HCT116 (cell line): ENCODE results near the gene CTNNA1. TPM values are rescaled to one million over a fixed set of nuclear protein-coding genes. Genes with fewer than 3 reads are reported as not detected.

Experiments used
- ATAC-seq: fragments of 200-7000 bp; cut with Tn5 transposase; 2 replicates; pipeline ENCODE4 v1.9.1; 2020; ENCODE audit warnings: mild to moderate bottlenecking, moderate library complexity
- BruUV-seq: library from RNA; stranded (reverse); fragments of 400-500 nt; replicated peaks from 2 replicates; lab custom pipeline; 2021; lab: Mats Ljungman, UMichigan
- CTCF ChIA-PET: fragments of 300-600 bp; sonication (Branson Sonifier 250); formaldehyde crosslinking; loops from one replicate; lab custom pipeline; 2021; ENCODE audit warnings: antibody characterized with exemption; lab: Charles Lee
- POLR2A ChIA-PET: fragments of 300-600, 350-600 bp; sonication (Branson Sonifier 250); formaldehyde crosslinking; loops from one replicate; lab custom pipeline; 2021; ENCODE audit warnings: antibody characterized with exemption; lab: Charles Lee
- RAD21 ChIA-PET, 2 experiments: fragments of 300-600 bp; sonication (Branson Sonifier 250); formaldehyde crosslinking; loops; one replicate each; lab custom pipeline; 2023; ENCODE audit warnings: low total read pairs in 2 of 2; ENCODE audit not compliant: uncharacterized antibody in 2 of 2, unreplicated experiment in 2 of 2, low non-redundant PET in 1 of 2; lab: Charles Lee
- DNase-seq: peaks from one replicate; pipeline ENCODE4 v3.0.0-alpha.2; 2010; ENCODE audit warnings: low read depth, low spot score
- H2AFZ ChIP-seq: fragments of 200-600 bp; shearing (Covaris generic), sonication (generic); 2 replicates; pipeline ENCODE4 v1.6.1; 2017; ENCODE audit warnings: low read depth, mixed run types, mixed read lengths, antibody characterized with exemption, low read length; ENCODE audit not compliant: poor library complexity, severe bottlenecking
- H3K27ac ChIP-seq: 2 replicates; pipeline ENCODE4 v1.5.1; 2012; ENCODE audit warnings: low read depth, low read length
- H3K27me3 ChIP-seq: fragments of 200-600 bp; sonication (generic); 2 replicates; pipeline ENCODE4 v1.6.1; 2016; ENCODE audit warnings: mixed run types, low read length, mixed read lengths; ENCODE audit not compliant: insufficient read depth
- H3K36me3 ChIP-seq, 2 experiments: fragments of 200-500 bp in 1 of 2; fragments of 200-600 bp in 1 of 2; sonication (Bioruptor generic) in 1 of 2; sonication (generic) in 1 of 2; 2 replicates each; pipeline versions ENCODE4 v1.5.1 to v1.6.1; 2014 to 2016; ENCODE audit warnings: low read length in 2 of 2, inconsistent platforms in 1 of 2, mixed read lengths in 1 of 2, mixed run types in 1 of 2; ENCODE audit not compliant: insufficient read depth in 2 of 2, control insufficient read depth in 1 of 2
- H3K4me1 ChIP-seq, 2 experiments: fragments of 200-600 bp in 1 of 2; sonication (generic) in 1 of 2; 2 replicates each; pipeline versions ENCODE4 v1.5.1 to v1.6.1; 2012 to 2017; ENCODE audit warnings: low read length in 2 of 2, inconsistent platforms in 1 of 2, mild to moderate bottlenecking in 1 of 2, mixed read lengths in 1 of 2, mixed run types in 1 of 2, moderate library complexity in 1 of 2; ENCODE audit not compliant: insufficient read depth in 2 of 2, control insufficient read depth in 1 of 2
- H3K4me2 ChIP-seq: fragments of 200-600 bp; sonication (generic); 2 replicates; pipeline ENCODE4 v1.6.1; 2017; ENCODE audit warnings: mixed run types, low read length, mixed read lengths
- H3K4me3 ChIP-seq, 2 experiments: fragments of 200-600 bp in 1 of 2; sonication (generic) in 1 of 2; replicated peaks in 1 of 2; 2 replicates each; pipeline ENCODE4 v1.5.1; 2011 to 2016; ENCODE audit warnings: low read length in 2 of 2, control low read depth in 1 of 2, low read depth in 1 of 2, mild to moderate bottlenecking in 1 of 2, mixed read lengths in 1 of 2, mixed run types in 1 of 2
- H3K79me2 ChIP-seq: fragments of 200-600 bp; sonication (generic); 2 replicates; pipeline ENCODE4 v1.6.1; 2017; ENCODE audit warnings: mild to moderate bottlenecking, mixed run types, low read length, moderate library complexity, mixed read lengths; ENCODE audit not compliant: insufficient read depth
- H3K9ac ChIP-seq: fragments of 200-600 bp; sonication (generic); 2 replicates; pipeline ENCODE4 v1.6.1; 2016; ENCODE audit warnings: low read length, mixed read lengths
- H3K9me2 ChIP-seq: fragments of 200-600 bp; sonication (generic), shearing (Covaris generic); 2 replicates; pipeline ENCODE4 v1.6.1; 2017; ENCODE audit warnings: mixed run types, mild to moderate bottlenecking, moderate library complexity; ENCODE audit not compliant: insufficient read depth
- H3K9me3 ChIP-seq, 2 experiments: fragments of 200-500 bp in 1 of 2; fragments of 200-600 bp in 1 of 2; sonication (Bioruptor generic) in 1 of 2; sonication (generic) in 1 of 2; 2 replicates each; pipeline ENCODE4 v1.6.1; 2014 to 2017; ENCODE audit warnings: low read length in 2 of 2, mixed read lengths in 2 of 2, inconsistent platforms in 1 of 2, low read depth in 1 of 2, mild to moderate bottlenecking in 1 of 2, mixed run types in 1 of 2, moderate library complexity in 1 of 2; ENCODE audit not compliant: control insufficient read depth in 1 of 2, insufficient read depth in 1 of 2
- H4K20me1 ChIP-seq: fragments of 200-600 bp; sonication (generic), shearing (Covaris generic); 2 replicates; pipeline ENCODE4 v1.6.1; 2017; ENCODE audit warnings: mixed run types, mild to moderate bottlenecking, moderate library complexity; ENCODE audit not compliant: insufficient read depth
- ELF1 ChIP-seq: IDR thresholded peaks from 2 replicates; pipeline ENCODE4 v1.6.1; 2012; ENCODE audit warnings: low read depth, borderline replicate concordance
- MAX ChIP-seq: IDR thresholded peaks from 2 replicates; pipeline ENCODE4 v1.6.1; 2012
- SP1 ChIP-seq: IDR thresholded peaks from 2 replicates; pipeline ENCODE4 v1.6.1; 2012; ENCODE audit warnings: low read depth
- SRF ChIP-seq: IDR thresholded peaks from 2 replicates; pipeline ENCODE4 v1.6.1; 2012; ENCODE audit warnings: low read depth
- intact Hi-C: fragments of 100-400 bp; cut with micrococcal nuclease; formaldehyde crosslinking; loops from 2 replicates; pipeline ENCODE4 v1.10.0; 2022
- total RNA-seq: library from RNA; stranded (reverse); gene quantifications from one replicate; pipeline ENCODE4 v1.2.1, GENCODE V29; 2021; ENCODE audit not compliant: unreplicated experiment
- TF ChIP-seq, protein P1 (sequence below): IDR thresholded peaks from 2 replicates; pipeline ENCODE4 v1.6.1; 2011; ENCODE audit warnings: mild to moderate bottlenecking, low read length, moderate library complexity; ENCODE audit not compliant: insufficient replicate concordance; ENCODE audit errors: extremely low read depth
- TF ChIP-seq, protein P2 (sequence below): IDR thresholded peaks from 2 replicates; pipeline ENCODE4 v1.6.1; 2012

The CTNNA1 gene
- total RNA-seq, 1 experiment from 2014 or later: 313 TPM

DNA sequence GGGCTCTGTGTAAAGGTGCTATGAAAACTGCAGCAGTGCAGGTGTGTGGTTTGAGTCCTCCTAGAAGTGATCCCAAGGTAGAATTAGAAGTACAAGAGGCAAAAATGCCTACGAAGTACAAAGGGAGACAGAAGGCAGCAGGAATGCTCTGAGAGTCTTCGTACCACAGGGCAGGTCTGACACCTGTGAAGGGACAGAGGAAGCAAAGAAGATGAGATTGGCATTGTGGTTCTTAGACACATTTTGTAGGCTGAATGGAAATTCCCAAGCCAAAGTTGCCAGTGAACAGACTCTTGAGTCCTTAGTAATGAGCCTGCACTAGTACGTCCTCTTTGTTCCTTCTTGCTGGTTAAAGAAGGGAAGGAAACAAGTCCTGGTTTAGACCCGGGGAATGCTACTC, 123.6 kb downstream of the CTNNA1 start:
- no peak overlapping the region for H3K4me2 ChIP-seq
- no peaks in the 10 kb centered on the region for H3K36me3 ChIP-seq
- H3K27ac ChIP-seq: no peak overlapping the region
- ChIA-PET CTCF (no interaction called here), RAD21 (no interaction called here), POLR2A (no interaction called here)
- DNase-seq (no peak), ATAC-seq (no peak)
- H2AFZ ChIP-seq: no peak overlapping the region
- no peaks in the 10 kb centered on the region for H3K9me2 ChIP-seq
- no peak overlapping the region for H3K9ac ChIP-seq
- no peak overlapping the region for H3K4me3 ChIP-seq
- no peaks in the 10 kb centered on the region for H3K27me3 ChIP-seq
- BruUV-seq: no TSS peak
- intact Hi-C loops: no loop called here
- H4K20me1 ChIP-seq: peaks cover 15% of the 10 kb centered on the region; the same call in 1 of the 2 replicates
- H3K4me1 ChIP-seq: peaks cover 0 to 4% of the 10 kb centered on the region in 2 experiments; a peak in 2 of 4 replicates
- peaks cover 88% of the 10 kb centered on the region for H3K79me2 ChIP-seq
- TF ChIP-seq MAX (no peak), SRF (no peak), ELF1 (no peak), SP1 (no peak)
- TF ChIP-seq, protein P1, sequence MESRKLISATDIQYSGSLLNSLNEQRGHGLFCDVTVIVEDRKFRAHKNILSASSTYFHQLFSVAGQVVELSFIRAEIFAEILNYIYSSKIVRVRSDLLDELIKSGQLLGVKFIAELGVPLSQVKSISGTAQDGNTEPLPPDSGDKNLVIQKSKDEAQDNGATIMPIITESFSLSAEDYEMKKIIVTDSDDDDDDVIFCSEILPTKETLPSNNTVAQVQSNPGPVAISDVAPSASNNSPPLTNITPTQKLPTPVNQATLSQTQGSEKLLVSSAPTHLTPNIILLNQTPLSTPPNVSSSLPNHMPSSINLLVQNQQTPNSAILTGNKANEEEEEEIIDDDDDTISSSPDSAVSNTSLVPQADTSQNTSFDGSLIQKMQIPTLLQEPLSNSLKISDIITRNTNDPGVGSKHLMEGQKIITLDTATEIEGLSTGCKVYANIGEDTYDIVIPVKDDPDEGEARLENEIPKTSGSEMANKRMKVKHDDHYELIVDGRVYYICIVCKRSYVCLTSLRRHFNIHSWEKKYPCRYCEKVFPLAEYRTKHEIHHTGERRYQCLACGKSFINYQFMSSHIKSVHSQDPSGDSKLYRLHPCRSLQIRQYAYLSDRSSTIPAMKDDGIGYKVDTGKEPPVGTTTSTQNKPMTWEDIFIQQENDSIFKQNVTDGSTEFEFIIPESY: no peak
- TF ChIP-seq, protein P2, sequence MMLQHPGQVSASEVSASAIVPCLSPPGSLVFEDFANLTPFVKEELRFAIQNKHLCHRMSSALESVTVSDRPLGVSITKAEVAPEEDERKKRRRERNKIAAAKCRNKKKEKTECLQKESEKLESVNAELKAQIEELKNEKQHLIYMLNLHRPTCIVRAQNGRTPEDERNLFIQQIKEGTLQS: no peak
- H3K9me3 ChIP-seq: no peaks in the 10 kb centered on the region
